ENCODE measurements around the gene ALG12.

- TF ChIP-seq CTCF (IDR thresholded peaks at IDR 0.05; ENCODE audit: low read depth, low read length) (no peak), POLR2A (IDR thresholded peaks at IDR 0.05; ENCODE audit: extremely low read depth, insufficient read length) (no peak)
Observed at GRCh38 chr22:49887064-49887451, 31.2 kb downstream of the ALG12 start.

Measured in NB4 (cell line).